GM12873 (cell line): ENCODE data around the gene KCNC1.

Experiments used
- CTCF ChIP-seq: IDR thresholded peaks from 2 replicates; pipeline ENCODE4 v1.5.1; 2012; ENCODE audit warnings: low read depth, mild to moderate bottlenecking, moderate library complexity, low read length, control low read depth; ENCODE audit not compliant: insufficient read depth; ENCODE audit errors: missing control alignments

Gene KCNC1

GRCh38 chr11:17734418-17734911 lies at the start of gene KCNC1:
Gene KCNC1, plus strand, starts transcription at chr11:17734781. Its CDS starts 1,222 bp downstream, at chr11:17736003.
- no peak for TF ChIP-seq CTCF

- no peak for TF ChIP-seq CTCF
Observed at GRCh38 chr11:17686231-17686980, 48.2 kb upstream of the KCNC1 start.

- TF ChIP-seq CTCF: no peak
Observed at GRCh38 chr11:17687946-17688670, 46.5 kb upstream of the KCNC1 start.

- TF ChIP-seq CTCF: no peak
Observed at GRCh38 chr11:17691550-17691949, 43.0 kb upstream of the KCNC1 start.

GRCh38 chr11:17691976-17692375 lies 42.6 kb upstream of the KCNC1 start:
- TF ChIP-seq CTCF: no peak

GRCh38 chr11:17692931-17693330 lies 41.6 kb upstream of the KCNC1 start:
- no peak for TF ChIP-seq CTCF

GRCh38 chr11:17693531-17693930 lies 41.0 kb upstream of the KCNC1 start:
- TF ChIP-seq CTCF: no peak
